H9 (cell line): ENCODE measurements around the gene TRIM44. TPM values are rescaled to one million over a fixed set of nuclear protein-coding genes. Genes with fewer than 3 reads are reported as not detected.

Source experiments
- DNase-seq: peaks from one replicate; pipeline ENCODE4 v3.0.0-alpha.2; 2017
- H2AFZ ChIP-seq: one replicate; pipeline ENCODE4 v1.6.1; 2013; ENCODE audit warnings: mild to moderate bottlenecking, low read length, control low read depth, moderate library complexity
- H2AK5ac ChIP-seq: 2 replicates; pipeline ENCODE4 v1.6.1; 2013; ENCODE audit warnings: low read length, control low read depth, mixed read lengths; ENCODE audit not compliant: insufficient read length
- H2BK120ac ChIP-seq: one replicate; pipeline ENCODE4 v1.6.1; 2013; ENCODE audit warnings: low read depth, mild to moderate bottlenecking, low read length, control low read depth, inconsistent platforms; ENCODE audit not compliant: poor library complexity, severe bottlenecking
- H2BK12ac ChIP-seq: 2 replicates; pipeline ENCODE4 v1.6.1; 2013; ENCODE audit warnings: low read length, control low read depth, mixed read lengths, low read depth; ENCODE audit not compliant: insufficient read length
- H2BK15ac ChIP-seq: 2 replicates; pipeline ENCODE4 v1.6.1; 2013; ENCODE audit warnings: low read depth, low read length, control low read depth
- H2BK20ac ChIP-seq: one replicate; pipeline ENCODE4 v1.6.1; 2013; ENCODE audit warnings: low read depth, mild to moderate bottlenecking, low read length, control low read depth, inconsistent platforms; ENCODE audit not compliant: poor library complexity, severe bottlenecking
- H2BK5ac ChIP-seq: 2 replicates; pipeline ENCODE4 v1.6.1; 2013; ENCODE audit warnings: low read length, control low read depth, mixed read lengths; ENCODE audit not compliant: insufficient read length
- H3K14ac ChIP-seq: 2 replicates; pipeline ENCODE4 v1.6.1; 2013; ENCODE audit warnings: low read length, control low read depth; ENCODE audit not compliant: insufficient read depth
- H3K18ac ChIP-seq: 2 replicates; pipeline ENCODE4 v1.6.1; 2013; ENCODE audit warnings: low read depth, mild to moderate bottlenecking, mixed read lengths, low read length, control low read depth; ENCODE audit not compliant: insufficient read length
- H3K23ac ChIP-seq: 2 replicates; pipeline ENCODE4 v1.6.1; 2013; ENCODE audit warnings: low read length, control low read depth, mixed read lengths, low read depth; ENCODE audit not compliant: insufficient read length
- H3K23me2 ChIP-seq: 2 replicates; pipeline ENCODE4 v1.6.1; 2013; ENCODE audit warnings: low read depth, mild to moderate bottlenecking, mixed read lengths, low read length, control low read depth; ENCODE audit not compliant: insufficient read length, poor library complexity, severe bottlenecking
- H3K27ac ChIP-seq: 2 replicates; pipeline ENCODE4 v1.5.1; 2013; ENCODE audit warnings: low read length, control low read depth, mixed read lengths, low read depth; ENCODE audit not compliant: insufficient read length
- H3K27me3 ChIP-seq: 2 replicates; pipeline ENCODE4 v1.6.1; 2013; ENCODE audit warnings: low read length, control low read depth, inconsistent platforms; ENCODE audit not compliant: insufficient read depth
- H3K4ac ChIP-seq: 2 replicates; pipeline ENCODE4 v1.6.1; 2013; ENCODE audit warnings: low read depth, mild to moderate bottlenecking, control low read depth, inconsistent platforms, low read length, moderate library complexity
- H3K4me1 ChIP-seq: 2 replicates; pipeline ENCODE4 v1.6.1; 2013; ENCODE audit warnings: low read length, control low read depth, inconsistent platforms; ENCODE audit not compliant: insufficient read depth
- H3K4me2 ChIP-seq: 2 replicates; pipeline ENCODE4 v1.6.1; 2013; ENCODE audit warnings: low read length, control low read depth, mixed read lengths; ENCODE audit not compliant: insufficient read length, insufficient read depth
- H3K56ac ChIP-seq: 2 replicates; pipeline ENCODE4 v1.6.1; 2013; ENCODE audit warnings: low read depth, mild to moderate bottlenecking, mixed read lengths, low read length, control low read depth; ENCODE audit not compliant: insufficient read length
- H3K79me1 ChIP-seq: 2 replicates; pipeline ENCODE4 v1.6.1; 2013; ENCODE audit warnings: low read depth, mild to moderate bottlenecking, moderate library complexity, low read length, control low read depth, inconsistent platforms; ENCODE audit not compliant: insufficient read depth, poor library complexity, severe bottlenecking
- H3K79me2 ChIP-seq: 2 replicates; pipeline ENCODE4 v1.6.1; 2013; ENCODE audit warnings: low read length, control low read depth, inconsistent platforms; ENCODE audit not compliant: insufficient read depth
- H3K9ac ChIP-seq: 2 replicates; pipeline ENCODE4 v1.6.1; 2013; ENCODE audit warnings: low read length, control low read depth, mixed read lengths; ENCODE audit not compliant: insufficient read length; ENCODE audit errors: extremely low read depth
- H3K9me3 ChIP-seq: one replicate; pipeline ENCODE4 v1.6.1; 2013; ENCODE audit warnings: low read depth, low read length, inconsistent platforms; ENCODE audit not compliant: control insufficient read depth
- H3T11ph ChIP-seq: one replicate; pipeline ENCODE4 v1.6.1; 2013; ENCODE audit warnings: mild to moderate bottlenecking, low read length, control low read depth, inconsistent platforms
- H4K20me1 ChIP-seq: one replicate; pipeline ENCODE4 v1.6.1; 2013; ENCODE audit not compliant: control insufficient read depth, insufficient read length, insufficient read depth
- H4K5ac ChIP-seq: 2 replicates; pipeline ENCODE4 v1.6.1; 2013; ENCODE audit warnings: low read depth, mild to moderate bottlenecking, mixed read lengths, low read length, control low read depth; ENCODE audit not compliant: insufficient read length
- H4K8ac ChIP-seq: replicated peaks from 2 replicates; pipeline ENCODE4 v1.6.1; 2013; ENCODE audit warnings: low read length, control low read depth, mixed read lengths, low read depth; ENCODE audit not compliant: insufficient read length
- H4K91ac ChIP-seq: 2 replicates; pipeline ENCODE4 v1.6.1; 2013; ENCODE audit warnings: low read depth, mild to moderate bottlenecking, moderate library complexity, mixed read lengths, low read length, control low read depth; ENCODE audit not compliant: insufficient read length
- H3K27ac Mint-ChIP-seq, 3 experiments: 2 replicates in 2 of 3; 3 replicates in 1 of 3; pipeline ENCODE4 v1.8.0; 2020 to 2021; ENCODE audit warnings: mixed read lengths in 3 of 3, mild to moderate bottlenecking in 1 of 3, moderate library complexity in 1 of 3
- H3K27me3 Mint-ChIP-seq: 2 replicates; pipeline ENCODE4 v1.8.0; 2021; ENCODE audit warnings: low read depth, mild to moderate bottlenecking, moderate library complexity, mixed read lengths
- H3K36me3 Mint-ChIP-seq, 3 experiments: 2 replicates in 2 of 3; 3 replicates in 1 of 3; pipeline ENCODE4 v1.8.0; 2020 to 2021; ENCODE audit warnings: low read depth in 3 of 3, mixed read lengths in 3 of 3; ENCODE audit not compliant: insufficient read depth in 1 of 3
- H3K4me1 Mint-ChIP-seq, 2 experiments: 2 replicates each; pipeline ENCODE4 v1.8.0; 2020; ENCODE audit warnings: mixed read lengths in 2 of 2
- H3K4me3 Mint-ChIP-seq, 2 experiments: 2 replicates in 1 of 2; 3 replicates in 1 of 2; pipeline ENCODE4 v1.8.0; 2020 to 2021; ENCODE audit warnings: mild to moderate bottlenecking in 2 of 2, mixed read lengths in 2 of 2, moderate library complexity in 1 of 2
- H3K9me3 Mint-ChIP-seq, 2 experiments: 2 replicates in 1 of 2; 3 replicates in 1 of 2; pipeline ENCODE4 v1.8.0; 2020; ENCODE audit warnings: mild to moderate bottlenecking in 2 of 2, mixed read lengths in 2 of 2, moderate library complexity in 1 of 2
- WGBS: extraction: QIAGEN DNeasy Blood & Tissue Kit; methylation state at CpG from one replicate; pipeline ENCODE4 v1.1.7; 2013; ENCODE audit warnings: missing lambda C conversion rate, low lambda C conversion rate, mixed read lengths; ENCODE audit not compliant: insufficient read length; ENCODE audit errors: extremely low coverage; 5-methylcytosine and 5-hydroxymethylcytosine counted together
- total RNA-seq: library from RNA; stranded (reverse); gene quantifications from 2 replicates; pipeline ENCODE4 v1.2.1, GENCODE V29; 2021
- TF ChIP-seq, protein P1 (sequence below): fragments of 200-600 bp; sonication (generic); conservative IDR thresholded peaks from 3 replicates; pipeline ENCODE4 v1.8.0; 2021; ENCODE audit warnings: antibody characterized with exemption, mild to moderate bottlenecking

Gene TRIM44
- total RNA-seq, 1 experiment from 2014 or later: 37.7 TPM

DNA sequence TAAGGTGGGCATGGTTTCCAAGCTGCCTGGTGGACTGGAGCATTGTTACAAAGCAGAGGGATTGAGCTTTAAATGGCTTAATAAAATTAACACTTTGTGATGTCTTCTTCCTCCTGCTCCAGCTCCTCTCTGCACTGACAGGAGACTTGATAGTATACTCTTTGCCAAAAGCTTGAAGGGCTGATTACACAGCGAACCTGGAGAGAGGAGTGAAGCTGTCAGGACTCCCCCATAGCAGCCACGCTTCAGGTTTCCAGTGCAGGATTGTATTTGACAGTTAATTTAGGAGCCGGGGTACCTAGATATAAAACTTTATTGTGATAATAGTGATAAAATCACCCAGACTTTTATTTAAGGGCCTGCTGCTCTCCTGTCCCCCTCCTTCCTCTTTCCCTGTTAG is 50.0 kb downstream of the TRIM44 start:
- Mint-ChIP-seq H3K27ac (no peak overlapping the region), H3K36me3 (no peaks in the 10 kb centered on the region), H3K4me3 (no peak overlapping the region), H3K4me1 (peaks cover 7 to 10% of the 10 kb centered on the region in 2 experiments; a peak in 3 of 4 replicates), H3K9me3 (no peaks in the 10 kb centered on the region), H3K27me3 (no peaks in the 10 kb centered on the region)
- Histone ChIP-seq H3K23ac (no peak overlapping the region), H2BK12ac (no peak overlapping the region), H2AK5ac (no peak overlapping the region), H4K91ac (no peak overlapping the region), H2BK120ac (no peak overlapping the region), H3K79me2 (no peaks in the 10 kb centered on the region), H3T11ph (no peak overlapping the region), H4K5ac (no peak overlapping the region), H2BK15ac (no peak overlapping the region), H2BK20ac (no peak overlapping the region), H3K56ac (no peak overlapping the region), H3K18ac (no peak overlapping the region), H4K20me1 (no peaks in the 10 kb centered on the region), H3K4me1 (no peaks in the 10 kb centered on the region; the same call in 1 of the 2 replicates), H4K8ac (no peak overlapping the region), H3K27me3 (no peaks in the 10 kb centered on the region), H3K4me2 (no peak overlapping the region), H3K23me2 (no peaks in the 10 kb centered on the region), H3K27ac (no peak overlapping the region), H3K79me1 (no peaks in the 10 kb centered on the region), H2AFZ (no peak overlapping the region), H3K14ac (no peak overlapping the region), H3K9me3 (no peaks in the 10 kb centered on the region), H2BK5ac (no peak overlapping the region), H3K4ac (no peak overlapping the region), H3K9ac (no peak overlapping the region)
- no CpG with 5 or more reads among the region's 3 CpGs for WGBS
- TF ChIP-seq, protein P1, sequence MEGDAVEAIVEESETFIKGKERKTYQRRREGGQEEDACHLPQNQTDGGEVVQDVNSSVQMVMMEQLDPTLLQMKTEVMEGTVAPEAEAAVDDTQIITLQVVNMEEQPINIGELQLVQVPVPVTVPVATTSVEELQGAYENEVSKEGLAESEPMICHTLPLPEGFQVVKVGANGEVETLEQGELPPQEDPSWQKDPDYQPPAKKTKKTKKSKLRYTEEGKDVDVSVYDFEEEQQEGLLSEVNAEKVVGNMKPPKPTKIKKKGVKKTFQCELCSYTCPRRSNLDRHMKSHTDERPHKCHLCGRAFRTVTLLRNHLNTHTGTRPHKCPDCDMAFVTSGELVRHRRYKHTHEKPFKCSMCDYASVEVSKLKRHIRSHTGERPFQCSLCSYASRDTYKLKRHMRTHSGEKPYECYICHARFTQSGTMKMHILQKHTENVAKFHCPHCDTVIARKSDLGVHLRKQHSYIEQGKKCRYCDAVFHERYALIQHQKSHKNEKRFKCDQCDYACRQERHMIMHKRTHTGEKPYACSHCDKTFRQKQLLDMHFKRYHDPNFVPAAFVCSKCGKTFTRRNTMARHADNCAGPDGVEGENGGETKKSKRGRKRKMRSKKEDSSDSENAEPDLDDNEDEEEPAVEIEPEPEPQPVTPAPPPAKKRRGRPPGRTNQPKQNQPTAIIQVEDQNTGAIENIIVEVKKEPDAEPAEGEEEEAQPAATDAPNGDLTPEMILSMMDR: no peak
- DNase-seq: no peak
